HG03520 (cell line): ENCODE results near the gene C6orf163.

Source experiments
- ATAC-seq: cut with Tn5 transposase; IDR thresholded peaks from one replicate; pipeline ENCODE4 v1.9.1; 2021; ENCODE audit warnings: mild to moderate bottlenecking, moderate library complexity; ENCODE audit not compliant: unreplicated experiment

C6orf163 gene

DNA sequence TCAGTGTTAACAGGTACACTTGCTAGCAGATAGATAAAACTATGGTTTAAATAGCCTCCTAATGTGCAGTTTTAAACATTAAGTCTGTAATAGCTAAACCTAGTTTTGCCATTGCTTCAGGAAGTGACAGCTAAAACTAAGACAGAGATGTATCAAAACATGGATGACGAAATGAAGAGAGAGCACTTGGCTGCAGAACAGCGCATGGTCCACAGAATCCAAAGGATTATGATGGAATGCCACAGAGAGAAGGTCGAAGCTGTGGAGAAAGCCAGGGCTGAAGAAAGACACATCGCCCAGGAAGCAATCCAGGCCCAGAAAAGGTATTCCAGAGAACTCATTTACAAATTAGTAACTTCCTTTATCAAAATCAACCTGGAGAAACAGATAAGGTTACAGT lies 11.6 kb downstream of the C6orf163 start:
- no peak for ATAC-seq

- no peak for ATAC-seq
Measured at GRCh38 chr6:87357479-87358196, 13.0 kb downstream of the C6orf163 start.

- ATAC-seq, result no peak
Measured at GRCh38 chr6:87364602-87365252, 20.1 kb downstream of the C6orf163 start.

DNA sequence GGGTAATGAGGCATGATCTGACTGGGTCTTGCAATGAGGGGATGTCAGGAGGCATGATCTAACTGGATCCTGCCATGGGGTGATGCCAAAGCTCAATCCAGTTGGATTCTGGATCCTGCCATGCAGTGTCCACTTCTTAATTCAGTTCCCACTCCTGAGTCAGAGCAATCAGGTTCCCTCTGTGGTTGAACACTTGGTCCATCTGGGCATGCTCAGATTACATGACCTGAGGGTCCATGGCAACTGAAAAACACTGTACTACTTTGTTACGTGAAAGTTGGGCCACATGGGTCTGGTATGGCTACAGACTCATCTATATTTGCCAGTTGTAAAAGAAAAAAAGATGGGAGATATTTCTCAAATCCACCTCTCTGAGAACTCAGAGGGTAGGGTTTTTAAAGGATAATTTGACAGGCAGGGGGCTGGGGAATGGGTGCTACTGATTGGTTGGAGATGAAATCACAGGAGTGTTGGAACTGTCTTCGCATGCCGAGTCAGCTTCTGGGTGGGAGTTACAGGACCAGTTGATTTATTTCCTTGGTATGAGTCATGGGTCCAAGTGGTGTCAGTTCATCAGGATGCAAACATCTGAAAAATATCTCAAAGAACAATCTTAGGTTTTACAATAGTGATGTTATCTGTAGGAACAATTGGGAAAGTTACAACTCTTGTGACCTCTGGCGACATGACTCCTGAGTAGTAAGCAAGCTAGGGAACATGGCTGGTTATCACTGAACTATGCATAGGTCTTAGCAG lies 21.6 kb downstream of the C6orf163 start:
- no peak for ATAC-seq

- no peak for ATAC-seq
Measured at GRCh38 chr6:87366899-87367298, 22.3 kb downstream of the C6orf163 start.

DNA sequence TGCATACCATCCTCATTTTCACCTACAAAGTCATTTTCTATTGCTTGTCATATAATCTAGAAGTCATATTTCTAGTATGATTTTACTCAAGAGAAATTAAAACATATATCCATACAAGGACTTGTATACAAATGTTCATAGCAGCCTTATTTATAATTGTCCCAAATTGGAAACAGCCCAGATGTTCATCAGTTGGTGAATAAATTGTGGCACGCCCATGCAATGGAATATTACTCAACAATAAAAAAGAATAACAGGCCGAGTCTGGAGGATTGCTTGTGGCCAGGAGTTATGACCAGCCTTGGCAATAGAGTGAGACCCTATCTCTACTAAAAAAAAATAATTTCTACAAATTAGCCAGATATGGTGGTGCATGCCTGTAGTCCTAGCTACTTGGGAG lies 28.8 kb downstream of the C6orf163 start:
- ATAC-seq, result no peak

GRCh38 chr6:87375315-87375714 lies 30.7 kb downstream of the C6orf163 start:
- no peak for ATAC-seq

- ATAC-seq, result no peak
Measured at GRCh38 chr6:87376643-87377042, 32.0 kb downstream of the C6orf163 start.

DNA sequence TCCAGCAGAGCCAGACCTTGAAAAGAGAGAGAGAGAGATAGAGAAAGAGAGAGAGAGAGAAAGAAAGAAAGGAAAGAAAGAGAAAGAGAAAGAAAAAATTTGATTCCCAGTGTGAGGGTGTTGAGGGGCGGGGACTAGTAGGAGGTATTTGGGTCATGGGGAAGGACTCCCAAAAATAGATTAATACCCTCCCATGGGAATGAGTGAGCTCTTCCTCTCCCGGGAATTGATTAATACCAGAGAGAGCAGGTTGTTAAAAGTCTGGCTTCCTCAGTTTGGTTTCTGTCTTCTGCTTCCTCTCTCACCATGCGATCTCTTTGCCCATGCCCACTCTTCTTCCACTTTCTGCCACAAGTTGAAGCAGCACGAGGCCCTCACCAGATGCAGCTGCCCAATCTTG lies 34.3 kb downstream of the C6orf163 start:
- ATAC-seq, result no peak

GRCh38 chr6:87382861-87383260 lies 38.2 kb downstream of the C6orf163 start:
- ATAC-seq, result no peak

DNA sequence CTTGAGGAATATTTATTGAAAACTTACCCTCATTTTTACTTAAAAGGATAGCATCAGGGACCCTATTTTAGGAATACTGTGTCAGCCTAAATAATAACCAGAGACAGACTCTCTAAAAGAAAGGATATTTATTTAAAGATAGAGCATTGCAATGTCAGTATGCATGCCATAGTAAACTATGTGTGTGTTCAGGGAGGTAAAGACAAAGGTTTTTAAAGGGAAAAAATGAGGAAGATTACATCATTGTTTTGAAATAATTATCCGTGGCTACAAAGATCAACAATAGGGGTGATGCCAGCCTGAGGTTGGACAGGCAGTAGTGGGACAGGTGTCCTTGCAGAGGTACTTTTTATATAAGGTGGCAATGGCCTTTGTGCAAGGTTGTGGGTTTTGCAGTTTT lies 39.4 kb downstream of the C6orf163 start:
- no peak for ATAC-seq

DNA sequence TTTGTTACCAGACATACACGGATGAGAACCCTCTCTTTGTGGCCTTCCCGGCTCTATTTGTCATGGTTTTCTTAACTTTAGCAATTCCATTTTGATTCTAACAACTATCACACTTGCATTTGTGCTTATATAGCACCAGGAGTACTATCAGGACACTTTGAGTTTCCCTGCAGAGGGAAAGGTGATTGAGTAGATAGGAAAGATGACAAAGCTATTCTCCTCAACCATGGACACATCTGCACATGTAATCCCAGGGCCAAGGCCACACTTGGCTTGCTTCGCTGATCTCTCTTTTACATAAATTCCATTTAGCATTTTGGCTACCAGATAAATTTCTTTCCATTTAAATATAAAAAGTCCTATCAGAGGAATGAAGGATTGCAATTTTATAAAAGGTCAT lies 39.8 kb downstream of the C6orf163 start:
- no peak for ATAC-seq

- no peak for ATAC-seq
Measured at GRCh38 chr6:87391334-87391733, 46.7 kb downstream of the C6orf163 start.

GRCh38 chr6:87393026-87393622 lies 48.5 kb downstream of the C6orf163 start:
- ATAC-seq, result peak; percentile 60

DNA sequence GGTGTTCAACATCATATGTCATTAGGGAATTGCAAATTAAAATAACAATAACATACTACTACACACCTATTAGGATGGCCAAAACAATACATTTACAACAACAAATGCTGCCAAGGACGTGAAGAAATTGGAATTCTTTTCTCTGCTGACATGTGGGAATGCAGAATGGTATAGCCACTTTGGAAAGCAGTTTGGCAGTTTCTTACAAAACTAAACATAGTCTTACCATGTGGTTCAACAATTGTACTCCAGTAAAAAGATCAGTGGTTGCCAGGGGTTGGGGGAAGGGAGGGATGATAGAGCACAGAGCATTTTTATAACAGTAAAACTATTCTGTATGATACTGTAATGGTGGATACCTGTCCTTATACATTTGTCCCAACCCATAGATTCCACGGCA lies 50.8 kb downstream of the C6orf163 start:
- ATAC-seq, result no peak

GRCh38 chr6:87396595-87397392 lies 52.2 kb downstream of the C6orf163 start:
- ATAC-seq, result peak; percentile 97

DNA sequence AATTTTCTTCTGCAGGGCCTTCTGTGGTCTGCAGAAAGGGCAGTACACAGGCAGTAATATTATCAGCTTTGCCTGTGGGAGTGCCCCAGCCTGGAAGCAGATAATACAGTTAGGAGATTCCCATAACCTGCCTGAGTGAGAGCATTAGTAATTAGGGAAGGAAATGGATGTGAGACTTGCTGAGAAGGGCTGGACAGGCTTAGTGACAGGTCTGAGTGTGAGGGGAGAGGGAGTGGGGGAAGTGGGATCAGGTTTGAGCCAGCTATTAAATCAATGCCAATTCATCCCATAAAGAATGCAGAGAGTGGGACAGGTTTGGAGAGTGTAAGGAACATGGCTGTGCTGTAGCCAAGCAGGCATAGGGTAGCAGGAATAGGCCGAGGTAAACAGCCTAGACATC lies 53.0 kb downstream of the C6orf163 start:
- no peak for ATAC-seq

DNA sequence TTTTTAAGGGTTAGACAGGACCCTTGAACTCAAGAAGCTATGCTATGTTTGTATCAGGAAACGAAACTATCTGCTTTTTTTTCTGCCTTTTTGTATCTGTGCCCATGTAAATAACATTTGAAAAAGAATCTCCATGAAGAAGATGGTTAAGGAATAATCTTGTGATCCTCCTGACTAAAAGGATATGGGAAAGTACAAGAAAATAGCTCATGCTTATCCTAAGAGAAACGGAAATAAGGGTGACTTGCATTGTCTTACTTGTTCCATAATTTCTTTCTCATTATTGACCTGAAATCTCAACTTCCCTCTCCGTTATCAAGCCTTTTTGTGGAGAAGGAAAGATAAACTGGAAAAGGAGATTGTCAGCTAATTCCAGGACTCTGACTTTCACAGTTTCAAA lies 57.2 kb downstream of the C6orf163 start:
- ATAC-seq, result no peak

- ATAC-seq, result peak; percentile 18
Measured at GRCh38 chr6:87407561-87407900, 62.9 kb downstream of the C6orf163 start.

GRCh38 chr6:87407901-87408720 lies 63.5 kb downstream of the C6orf163 start, which contains the start of gene CFAP206:
TSS of gene CFAP206 (plus strand) at chr6:87407972. CDS start at chr6:87409840, 1,868 bp downstream.
- peak; percentile 79 for ATAC-seq
